ENCODE data around the gene PCMT1.
A peak's percentile ranks its signal among the peaks of the same experiment; 100 is the strongest.

The PCMT1 gene

GRCh38 chr6:149756261-149756636 is 6.7 kb downstream of the PCMT1 start:
- no peaks in the 10 kb centered on the region for H3K27me3 ChIP-seq (ENCODE audit: insufficient read depth, poor library complexity, severe bottlenecking)
- TF ChIP-seq SPI1 (IDR thresholded peaks at IDR 0.05; ENCODE audit: borderline replicate concordance, low read depth) (no peak), POLR2AphosphoS5 (IDR thresholded peaks at IDR 0.05; ENCODE audit: low read depth) (no peak)
- DNase-seq (ENCODE audit: low read depth in 1 of 2, low spot score in 1 of 2) = no peak

GRCh38 chr6:149761438-149761837 is 11.9 kb downstream of the PCMT1 start:
- H3K4me3 ChIP-seq (replicated peaks; ENCODE audit: insufficient read depth, low read length) = no peak overlapping the region
- H3K27ac ChIP-seq (replicated peaks) = peak overlapping the region; percentile 52
- DNase-seq (ENCODE audit: low read depth in 1 of 2, low spot score in 1 of 2) = peak; percentile 42 to 49
- H3K27me3 ChIP-seq (ENCODE audit: insufficient read depth, poor library complexity, severe bottlenecking) = no peaks in the 10 kb centered on the region
- TF ChIP-seq GABPA (IDR thresholded peaks at IDR 0.05; ENCODE audit: low read depth) = no peak
- TF ChIP-seq SPI1 (IDR thresholded peaks at IDR 0.05; ENCODE audit: borderline replicate concordance, low read depth) = peak; percentile 34; the same call in 1 of the 2 replicates

More at GRCh38 chr6:149756261-149756636, 6.7 kb downstream of the PCMT1 start:
- Histone ChIP-seq H3K4me3 (replicated peaks; ENCODE audit: insufficient read depth, low read length) (no peak overlapping the region), H3K27ac (replicated peaks) (no peak overlapping the region)

- DNase-seq (ENCODE audit: low read depth in 1 of 2, low spot score in 1 of 2) = no peak
- H3K4me3 ChIP-seq (replicated peaks; ENCODE audit: insufficient read depth, low read length) = no peak overlapping the region
- no peak for TF ChIP-seq POLR2AphosphoS5 (IDR thresholded peaks at IDR 0.05; ENCODE audit: low read depth)
- no peak for TF ChIP-seq REST (IDR thresholded peaks at IDR 0.05; ENCODE audit: insufficient replicate concordance, low read depth)
- no peak for TF ChIP-seq SPI1 (IDR thresholded peaks at IDR 0.05; ENCODE audit: borderline replicate concordance, low read depth)
- TF ChIP-seq CTCF (IDR thresholded peaks at IDR 0.05; ENCODE audit: insufficient read depth, low read length) = no peak
- no peak for TF ChIP-seq GABPA (IDR thresholded peaks at IDR 0.05; ENCODE audit: low read depth)
- H3K27ac ChIP-seq (replicated peaks) = no peak overlapping the region
- no peaks in the 10 kb centered on the region for H3K27me3 ChIP-seq (ENCODE audit: insufficient read depth, poor library complexity, severe bottlenecking)
Measured at GRCh38 chr6:149763866-149764265, 14.3 kb downstream of the PCMT1 start.

GRCh38 chr6:149766156-149766769 is 16.7 kb downstream of the PCMT1 start:
- no peak for DNase-seq (ENCODE audit: low read depth in 1 of 2, low spot score in 1 of 2)
- no peak overlapping the region for H3K4me3 ChIP-seq (replicated peaks; ENCODE audit: insufficient read depth, low read length)
- no peaks in the 10 kb centered on the region for H3K27me3 ChIP-seq (ENCODE audit: insufficient read depth, poor library complexity, severe bottlenecking)
- H3K27ac ChIP-seq (replicated peaks) = no peak overlapping the region; the same call in 1 of the 2 replicates
- TF ChIP-seq REST (IDR thresholded peaks at IDR 0.05; ENCODE audit: insufficient replicate concordance, low read depth) = no peak

DNA sequence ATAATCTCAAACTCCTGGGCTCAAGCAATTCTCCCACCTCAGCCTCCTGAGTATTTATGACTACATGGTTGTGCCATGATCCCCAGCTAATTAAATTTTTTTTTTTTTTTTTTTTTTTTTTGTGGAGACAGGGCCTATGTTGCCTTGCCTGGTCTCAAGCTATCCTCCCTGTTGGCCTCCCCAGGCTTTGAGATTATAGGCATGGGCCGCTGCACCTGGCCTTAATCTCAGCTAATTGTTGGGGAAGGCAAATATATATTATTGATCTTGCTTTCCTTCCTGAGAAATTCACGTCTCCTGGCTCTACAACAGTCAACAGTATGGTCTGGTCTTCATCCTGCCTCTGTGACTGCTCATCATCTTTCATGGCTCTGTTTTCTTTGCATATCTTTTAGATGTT is 20.1 kb downstream of the PCMT1 start:
- Histone ChIP-seq H3K27me3 (ENCODE audit: insufficient read depth, poor library complexity, severe bottlenecking) (no peaks in the 10 kb centered on the region), H3K27ac (replicated peaks) (no peak overlapping the region), H3K4me3 (replicated peaks; ENCODE audit: insufficient read depth, low read length) (no peak overlapping the region)
- DNase-seq (ENCODE audit: low read depth in 1 of 2, low spot score in 1 of 2) = no peak
- TF ChIP-seq GABPA (IDR thresholded peaks at IDR 0.05; ENCODE audit: low read depth) (no peak), SPI1 (IDR thresholded peaks at IDR 0.05; ENCODE audit: borderline replicate concordance, low read depth) (no peak), POLR2AphosphoS5 (IDR thresholded peaks at IDR 0.05; ENCODE audit: low read depth) (no peak), REST (IDR thresholded peaks at IDR 0.05; ENCODE audit: insufficient replicate concordance, low read depth) (no peak), CTCF (IDR thresholded peaks at IDR 0.05; ENCODE audit: insufficient read depth, low read length) (no peak)
